Ascending aorta (tissue), 2 donors: ENCODE measurements around the gene NLRP12. TPM values are rescaled to one million over a fixed set of nuclear protein-coding genes. Genes with fewer than 3 reads are reported as not detected.

Experiments used
- DNase-seq, 2 donors: peaks; one replicate each; pipeline ENCODE4 v3.0.0-alpha.2; 2019; ENCODE audit warnings: low spot score in 2 of 2
- H3K27ac ChIP-seq, 2 donors: fragments of 200-600 bp; sonication (generic); one replicate each; pipeline ENCODE4 v1.5.1; 2016 to 2017; ENCODE audit warnings: mild to moderate bottlenecking in 1 of 2
- H3K27me3 ChIP-seq: fragments of 200-600 bp; sonication (generic); one replicate; pipeline ENCODE4 v1.5.1; 2017
- H3K36me3 ChIP-seq, 2 donors: fragments of 200-600 bp; sonication (generic); one replicate each; pipeline ENCODE4 v1.5.1; 2016
- H3K4me1 ChIP-seq, 2 donors: fragments of 200-600 bp; sonication (generic); one replicate each; pipeline ENCODE4 v1.5.1; 2016 to 2017; ENCODE audit warnings: mild to moderate bottlenecking in 1 of 2
- H3K4me3 ChIP-seq, 2 donors: fragments of 200-600 bp; sonication (generic); one replicate each; pipeline ENCODE4 v1.5.1; 2016 to 2017; ENCODE audit warnings: mild to moderate bottlenecking in 1 of 2
- H3K9me3 ChIP-seq, 2 donors: fragments of 200-600 bp; sonication (generic); one replicate each; pipeline ENCODE4 v1.5.1; 2016
- CTCF ChIP-seq, 3 experiments: fragments of 200-600 bp in 2 of 3; fragments of 450-650 bp in 1 of 3; sonication (generic) in 2 of 3; IDR thresholded peaks; one replicate each; pipeline ENCODE4 v1.5.1; 2016 to 2019; ENCODE audit warnings: antibody characterized with exemption in 3 of 3, mild to moderate bottlenecking in 1 of 3, moderate library complexity in 1 of 3
- intact Hi-C: fragments of 100-400 bp; cut with DNase I; formaldehyde crosslinking; loops from one replicate; pipeline ENCODE4 v1.15.1; 2023
- total RNA-seq: library from RNA; depleted of rRNA; stranded (reverse); fragments of >200 nt; gene quantifications from one replicate; pipeline ENCODE4 v1.1.0, GENCODE V29; 2016

NLRP12 gene
- total RNA-seq, 1 donor from 2014 or later = not detected

- Histone ChIP-seq H3K36me3 (peaks cover 31 to 37% of the 10 kb centered on the region in 2 donors), H3K4me1 (peaks cover 3 to 33% of the 10 kb centered on the region in 2 donors), H3K27ac (peak overlapping the region; percentile 98 to 99), H3K4me3 (peak overlapping the region; percentile 86), H3K9me3 (no peaks in the 10 kb centered on the region), H3K27me3 (no peaks in the 10 kb centered on the region)
- intact Hi-C loops = loop anchor here (5.0 to 10.0 kb wide), 8 partner anchors 233 to 1538 kb away; partner anchors contain the start of genes LENG8, NDUFA3, OSCAR and PPP1R12C
- TF ChIP-seq CTCF (IDR thresholded peaks at IDR 0.05) = peak in 2 of 3 experiments; percentile 36 to 62
- peak; percentile 72 to 97 for DNase-seq
These were observed 45.0 kb upstream of the NLRP12 start for GRCh38 chr19:53868892-53869804.

DNA sequence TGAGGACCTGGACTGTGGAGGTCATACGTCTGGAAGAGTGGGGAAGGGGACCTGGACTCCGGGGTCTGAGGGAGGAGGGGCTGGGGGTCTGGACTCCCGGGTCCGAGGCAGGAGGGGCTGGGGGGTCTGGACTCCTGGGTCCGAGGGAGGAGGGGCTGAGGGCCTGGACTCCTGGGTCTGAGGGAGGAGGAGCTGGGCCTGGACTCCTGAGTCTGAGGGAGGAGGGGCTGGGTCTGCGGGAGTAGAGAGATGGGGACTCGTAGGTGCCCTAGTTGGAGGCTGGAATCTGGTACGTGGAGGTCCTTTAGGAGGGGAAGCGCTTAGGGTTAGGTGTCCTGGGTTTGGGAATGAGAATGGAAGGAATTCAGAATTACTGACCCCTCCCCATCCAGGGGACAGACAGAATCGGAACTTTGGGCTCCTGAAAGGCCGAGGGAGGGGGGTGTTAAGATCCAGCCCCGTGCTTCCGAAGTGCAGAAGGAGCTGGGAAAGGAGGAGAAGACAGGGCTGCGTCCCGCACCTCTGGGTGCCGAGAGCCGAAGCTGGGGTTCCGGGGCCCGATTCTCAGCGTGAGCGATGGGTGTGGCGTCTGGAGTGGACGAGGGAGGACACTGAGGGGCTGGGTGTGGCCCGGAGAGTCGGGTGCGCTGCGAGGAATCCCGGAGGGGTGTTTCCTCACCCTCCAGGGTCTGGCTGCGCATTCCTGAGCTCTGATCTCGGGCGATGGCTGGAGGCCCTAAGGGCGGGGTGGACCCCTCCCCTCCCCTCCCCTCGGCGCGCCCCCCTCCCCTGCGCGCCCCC, 44.2 kb upstream of the NLRP12 start:
- peaks cover 3 to 30% of the 10 kb centered on the region in 2 donors for H3K4me1 ChIP-seq
- intact Hi-C loops = loop anchor here (5.0 to 10.0 kb wide), 8 partner anchors 234 to 1539 kb away; partner anchors contain the start of genes LENG8, NDUFA3, OSCAR and PPP1R12C

DNA sequence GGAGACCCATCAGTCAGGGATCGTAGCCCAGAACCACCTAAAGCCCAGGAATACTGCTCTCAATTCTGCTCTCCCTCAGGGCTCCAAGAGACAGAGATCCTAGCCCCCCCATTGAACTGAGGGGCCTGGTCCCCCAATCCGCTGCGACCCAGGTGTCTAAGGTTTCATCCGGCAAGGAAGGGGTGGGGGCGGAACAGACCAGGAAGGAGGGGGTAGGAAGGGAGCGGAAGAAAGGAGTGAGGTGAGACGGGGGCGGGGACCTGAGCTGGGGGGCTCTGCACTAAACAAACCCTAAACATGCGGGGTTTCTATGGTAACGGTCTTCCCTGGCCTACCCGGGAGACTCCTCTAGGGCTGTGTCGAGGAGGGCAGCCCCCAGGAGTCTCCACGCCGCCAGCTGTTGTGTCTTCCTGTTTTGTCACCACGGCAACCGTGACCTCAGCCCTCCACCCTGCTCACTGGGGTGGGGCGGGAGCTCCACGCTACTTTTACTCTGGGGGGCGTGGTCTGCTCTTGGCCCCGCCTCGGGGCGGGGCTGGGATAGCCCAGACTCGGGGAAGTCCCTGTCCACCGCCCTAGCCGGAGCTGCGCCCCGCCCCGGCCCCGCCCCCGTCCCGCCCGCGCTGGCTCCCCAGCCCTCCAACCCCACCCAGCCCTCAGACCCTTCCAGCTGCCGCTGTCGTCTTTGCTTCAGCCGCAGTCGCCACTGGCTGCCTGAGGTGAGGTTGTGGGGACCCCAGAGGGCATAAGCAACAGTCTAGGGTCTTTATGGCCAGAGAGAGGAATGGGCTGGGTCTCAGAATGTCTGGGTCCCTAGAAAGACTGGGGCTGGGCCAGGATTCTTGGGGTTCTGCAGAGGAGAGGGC, 43.3 kb upstream of the NLRP12 start, which contains the start of gene MYADM:
Gene MYADM, plus strand, starts transcription at position 659 of the 866 bp plus-strand sequence. CDS start 5,647 bp downstream, outside the sequence.
- H3K27ac ChIP-seq = peak within 1 kb of the TSS; percentile 98 to 99
- H3K36me3 ChIP-seq = peaks cover 16 to 20% of the 10 kb centered on the region in 2 donors
- DNase-seq = peak; percentile 99 to 100
- no peaks in the 10 kb centered on the region for H3K9me3 ChIP-seq
- no peak for TF ChIP-seq CTCF (IDR thresholded peaks at IDR 0.05)
- peak within 1 kb of the TSS; percentile 86 for H3K4me3 ChIP-seq
- H3K4me1 ChIP-seq = peaks cover 3 to 28% of the 10 kb centered on the region in 2 donors
- intact Hi-C loops = loop anchor here (1.0 to 10.0 kb wide), 11 partner anchors 235 to 1540 kb away; partner anchors contain the start of genes CNOT3, LENG8, NDUFA3 and OSCAR
- no peaks in the 10 kb centered on the region for H3K27me3 ChIP-seq

More for the DNA sequence above, 44.2 kb upstream of the NLRP12 start:
- TF ChIP-seq CTCF (IDR thresholded peaks at IDR 0.05) = no peak
- Histone ChIP-seq H3K27ac (peak overlapping the region; percentile 98 to 99), H3K36me3 (peaks cover 22 to 28% of the 10 kb centered on the region in 2 donors), H3K27me3 (no peaks in the 10 kb centered on the region), H3K4me3 (peak overlapping the region; percentile 86), H3K9me3 (no peaks in the 10 kb centered on the region)
- peak in 1 of 2 donors; percentile 79 for DNase-seq

- Histone ChIP-seq H3K27me3 (no peaks in the 10 kb centered on the region), H3K4me3 (peak overlapping the region; percentile 62 to 86), H3K36me3 (peaks cover 12 to 14% of the 10 kb centered on the region in 2 donors), H3K4me1 (peaks cover 3 to 21% of the 10 kb centered on the region in 2 donors), H3K27ac (peak overlapping the region; percentile 96 to 98), H3K9me3 (no peaks in the 10 kb centered on the region)
- intact Hi-C loops = loop anchor here (1.0 to 10.0 kb wide), 11 partner anchors 235 to 1540 kb away; partner anchors contain the start of genes CNOT3, LENG8, NDUFA3 and OSCAR
- no peak for TF ChIP-seq CTCF (IDR thresholded peaks at IDR 0.05)
- DNase-seq = no peak
These were observed 42.7 kb upstream of the NLRP12 start for GRCh38 chr19:53866865-53867224.
